Effector CD4-positive, alpha-beta T cell (primary cell): ENCODE data around the gene LRBA.
"Not testable (repeated sequence)": the region's sequence is repeated elsewhere in the genome, so short reads cannot be mapped to it uniquely, and the experiment has no call there.

ENCODE experiments used
- DNase-seq: peaks from one replicate; pipeline ENCODE4 v3.0.0-alpha.2; 2020

LRBA gene

GRCh38 chr4:150391052-150391451 lies 624.0 kb downstream of the LRBA start:
- no peak for DNase-seq

GRCh38 chr4:150390531-150390910 lies 624.6 kb downstream of the LRBA start:
- no peak for DNase-seq

GRCh38 chr4:150389896-150390530 lies 625.1 kb downstream of the LRBA start:
- no peak for DNase-seq

GRCh38 chr4:150387981-150388380 lies 627.1 kb downstream of the LRBA start:
- no peak for DNase-seq

GRCh38 chr4:150386415-150386814 lies 628.7 kb downstream of the LRBA start:
- not testable (repeated sequence) for DNase-seq

- no peak for DNase-seq
Observed at GRCh38 chr4:150385606-150386005, 629.5 kb downstream of the LRBA start.

- no peak for DNase-seq
Observed at GRCh38 chr4:150384249-150384648, 630.8 kb downstream of the LRBA start.

- no peak for DNase-seq
Observed at GRCh38 chr4:150382028-150382427, 633.1 kb downstream of the LRBA start.

GRCh38 chr4:150381609-150382008 lies 633.5 kb downstream of the LRBA start:
- DNase-seq = no peak

GRCh38 chr4:150381036-150381435 lies 634.0 kb downstream of the LRBA start:
- DNase-seq = no peak

- no peak for DNase-seq
Observed at GRCh38 chr4:150379454-150379853, 635.6 kb downstream of the LRBA start.

- no peak for DNase-seq
Observed at GRCh38 chr4:150375025-150375424, 640.1 kb downstream of the LRBA start.

- DNase-seq = no peak
Observed at GRCh38 chr4:150371869-150372268, 643.2 kb downstream of the LRBA start.

GRCh38 chr4:150369434-150370380 lies 645.4 kb downstream of the LRBA start:
- no peak for DNase-seq

- DNase-seq = no peak
Observed at GRCh38 chr4:150368667-150369066, 646.4 kb downstream of the LRBA start.

GRCh38 chr4:150367326-150367725 lies 647.8 kb downstream of the LRBA start:
- no peak for DNase-seq

GRCh38 chr4:150366487-150366999 lies 648.5 kb downstream of the LRBA start:
- no peak for DNase-seq

- no peak for DNase-seq
Observed at GRCh38 chr4:150363721-150364688, 651.1 kb downstream of the LRBA start.

GRCh38 chr4:150358691-150359090 lies 656.4 kb downstream of the LRBA start:
- no peak for DNase-seq

GRCh38 chr4:150357829-150358228 lies 657.3 kb downstream of the LRBA start:
- no peak for DNase-seq

GRCh38 chr4:150355858-150356455 lies 659.1 kb downstream of the LRBA start:
- DNase-seq = no peak

GRCh38 chr4:150355418-150355817 lies 659.7 kb downstream of the LRBA start:
- no peak for DNase-seq
